Keratinocyte (primary cell): Measurements from ENCODE around the gene DNAJB2. TPM values are rescaled to one million over a fixed set of nuclear protein-coding genes. Genes with fewer than 3 reads are reported as not detected.

Experiments used
- DNase-seq: peaks from one replicate; pipeline ENCODE4 v3.0.0-alpha.2; 2011; ENCODE audit warnings: low read depth, missing footprints, low spot score
- FAIRE-seq: peaks from 2 replicates; lab custom pipeline; 2011; peaks lifted over from hg19 to GRCh38; lab: Jason Lieb, UNC
- H2AFZ ChIP-seq: 2 replicates; pipeline ENCODE4 v1.6.0; 2012; ENCODE audit warnings: low read length, control low read depth, inconsistent platforms; ENCODE audit not compliant: control insufficient read depth
- H3K27ac ChIP-seq: 2 replicates; pipeline ENCODE4 v1.5.1; 2011; ENCODE audit warnings: low read length; ENCODE audit not compliant: control insufficient read depth, insufficient read depth
- H3K27me3 ChIP-seq: 3 replicates; pipeline ENCODE4 v1.6.0; 2011; ENCODE audit warnings: low read length; ENCODE audit not compliant: control insufficient read depth, insufficient read depth; ENCODE audit errors: extremely low read depth
- H3K36me3 ChIP-seq, 2 experiments: 2 replicates in 1 of 2; 3 replicates in 1 of 2; pipeline ENCODE4 v1.5.1; 2011; ENCODE audit warnings: low read length in 2 of 2, mild to moderate bottlenecking in 1 of 2; ENCODE audit not compliant: control insufficient read depth in 2 of 2, insufficient read depth in 2 of 2; ENCODE audit errors: extremely low read depth in 1 of 2
- H3K4me1 ChIP-seq: 3 replicates; pipeline ENCODE4 v1.5.1; 2011; ENCODE audit warnings: low read length; ENCODE audit not compliant: control insufficient read depth, insufficient read depth; ENCODE audit errors: extremely low read depth
- H3K4me2 ChIP-seq: 3 replicates; pipeline ENCODE4 v1.6.0; 2011; ENCODE audit warnings: low read depth, low read length; ENCODE audit not compliant: control insufficient read depth, insufficient read depth; ENCODE audit errors: extremely low read depth
- H3K4me3 ChIP-seq, 3 experiments: fragments of 200-600 bp in 1 of 3; sonication (generic) in 1 of 3; 2 replicates in 2 of 3; 3 replicates in 1 of 3; pipeline ENCODE4 v1.5.1; 2011 to 2016; ENCODE audit warnings: low read length in 3 of 3, mild to moderate bottlenecking in 3 of 3, control low read depth in 2 of 3, inconsistent platforms in 1 of 3, low read depth in 1 of 3, mixed read lengths in 1 of 3, mixed run types in 1 of 3, moderate library complexity in 1 of 3; ENCODE audit not compliant: control insufficient read depth in 2 of 3, insufficient read depth in 2 of 3; ENCODE audit errors: extremely low read depth in 1 of 3
- H3K79me2 ChIP-seq: 2 replicates; pipeline ENCODE4 v1.6.0; 2012; ENCODE audit warnings: low read length; ENCODE audit not compliant: control insufficient read depth, insufficient read depth
- H3K9ac ChIP-seq: 3 replicates; pipeline ENCODE4 v1.6.0; 2011; ENCODE audit warnings: low read length; ENCODE audit not compliant: control insufficient read depth, insufficient read depth; ENCODE audit errors: extremely low read depth
- H3K9me1 ChIP-seq: 3 replicates; pipeline ENCODE4 v1.6.0; 2011; ENCODE audit warnings: low read length; ENCODE audit not compliant: control insufficient read depth, insufficient read depth; ENCODE audit errors: extremely low read depth
- H3K9me3 ChIP-seq: 2 replicates; pipeline ENCODE4 v1.5.1; 2012; ENCODE audit warnings: low read depth, low read length; ENCODE audit not compliant: control insufficient read depth
- H4K20me1 ChIP-seq: 3 replicates; pipeline ENCODE4 v1.6.0; 2011; ENCODE audit warnings: low read length; ENCODE audit not compliant: control insufficient read depth, insufficient read depth; ENCODE audit errors: extremely low read depth
- EZH2 ChIP-seq: IDR thresholded peaks from one replicate; pipeline ENCODE4 v1.6.1; 2012; ENCODE audit warnings: inconsistent platforms, mild to moderate bottlenecking, low read length, moderate library complexity
- dilution Hi-C: fragments of 300-500 bp; cut with MboI; formaldehyde crosslinking; loops from one replicate; pipeline ENCODE4 v1.7.0; 2020; ENCODE audit warnings: low sequenced_read_pairs; ENCODE audit not compliant: extremely low pct_ligation_motif_present
- polyA plus RNA-seq, 5 experiments: library from polyadenylated mRNA; depleted of rRNA in 3 of 5; stranded (reverse) in 3 of 5; stranded (forward) in 1 of 5; unstranded in 1 of 5; fragments of >200 nt; gene quantifications; 1 replicate in 1 of 5; 2 replicates in 3 of 5; 3 replicates in 1 of 5; pipeline versions ENCODE4 v1.2.1 to v1.2.3, GENCODE V29; 2011 to 2012; ENCODE audit warnings: missing spikeins in 2 of 5, low read depth in 1 of 5, low replicate concordance in 1 of 5
- TF ChIP-seq, protein P1 (sequence below), 3 experiments: IDR thresholded peaks in 1 of 3; conservative IDR thresholded peaks in 1 of 3; optimal IDR thresholded peaks in 1 of 3; 2 replicates in 2 of 3; 3 replicates in 1 of 3; pipeline versions ENCODE3 to v1.5.1; 2011; ENCODE audit warnings: low read length in 3 of 3, mild to moderate bottlenecking in 3 of 3, moderate library complexity in 2 of 3, control low read depth in 1 of 3, inconsistent platforms in 1 of 3; ENCODE audit not compliant: insufficient read depth in 2 of 3; ENCODE audit errors: extremely low read depth in 1 of 3

DNAJB2 gene
- polyA plus RNA-seq, 1 donor (not counting 4 experiments of a cell fraction or from before 2014, with no cell fraction given), result 51.7 TPM

GRCh38 chr2:219325136-219325535, 46.0 kb downstream of the DNAJB2 start:
- no peaks in the 10 kb centered on the region for H3K36me3 ChIP-seq
- no peak overlapping the region for H3K4me3 ChIP-seq
- H3K9me3 ChIP-seq, result no peaks in the 10 kb centered on the region
- no peaks in the 10 kb centered on the region for H3K9me1 ChIP-seq
- no peaks in the 10 kb centered on the region for H3K4me1 ChIP-seq
- dilution Hi-C loops, result no loop called here
- no peak for FAIRE-seq
- no peak overlapping the region for H2AFZ ChIP-seq
- no peaks in the 10 kb centered on the region for H3K79me2 ChIP-seq
- H3K27ac ChIP-seq, result no peak overlapping the region
- H4K20me1 ChIP-seq, result no peaks in the 10 kb centered on the region
- H3K4me2 ChIP-seq, result no peak overlapping the region
- no peak overlapping the region for H3K9ac ChIP-seq
- no peak for DNase-seq
- H3K27me3 ChIP-seq, result peaks cover 9% of the 10 kb centered on the region
- TF ChIP-seq, protein P1, sequence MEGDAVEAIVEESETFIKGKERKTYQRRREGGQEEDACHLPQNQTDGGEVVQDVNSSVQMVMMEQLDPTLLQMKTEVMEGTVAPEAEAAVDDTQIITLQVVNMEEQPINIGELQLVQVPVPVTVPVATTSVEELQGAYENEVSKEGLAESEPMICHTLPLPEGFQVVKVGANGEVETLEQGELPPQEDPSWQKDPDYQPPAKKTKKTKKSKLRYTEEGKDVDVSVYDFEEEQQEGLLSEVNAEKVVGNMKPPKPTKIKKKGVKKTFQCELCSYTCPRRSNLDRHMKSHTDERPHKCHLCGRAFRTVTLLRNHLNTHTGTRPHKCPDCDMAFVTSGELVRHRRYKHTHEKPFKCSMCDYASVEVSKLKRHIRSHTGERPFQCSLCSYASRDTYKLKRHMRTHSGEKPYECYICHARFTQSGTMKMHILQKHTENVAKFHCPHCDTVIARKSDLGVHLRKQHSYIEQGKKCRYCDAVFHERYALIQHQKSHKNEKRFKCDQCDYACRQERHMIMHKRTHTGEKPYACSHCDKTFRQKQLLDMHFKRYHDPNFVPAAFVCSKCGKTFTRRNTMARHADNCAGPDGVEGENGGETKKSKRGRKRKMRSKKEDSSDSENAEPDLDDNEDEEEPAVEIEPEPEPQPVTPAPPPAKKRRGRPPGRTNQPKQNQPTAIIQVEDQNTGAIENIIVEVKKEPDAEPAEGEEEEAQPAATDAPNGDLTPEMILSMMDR (optimal IDR thresholded peaks at IDR 0.05 in 1 of 3, IDR thresholded peaks at IDR 0.05 in 1 of 3, conservative IDR thresholded peaks at IDR 0.05 in 1 of 3; ENCODE audit: extremely low read depth in 1 of 3, insufficient read depth in 2 of 3, low read length in 3 of 3), result no peak
- TF ChIP-seq EZH2, result no peak

- peaks cover 12% of the 10 kb centered on the region for H3K27me3 ChIP-seq
- no peak overlapping the region for H3K4me2 ChIP-seq
- dilution Hi-C loops, result no loop called here
- H3K27ac ChIP-seq, result no peak overlapping the region
- no peak overlapping the region for H3K4me3 ChIP-seq
- no peaks in the 10 kb centered on the region for H3K4me1 ChIP-seq
- H4K20me1 ChIP-seq, result no peaks in the 10 kb centered on the region
- H3K9me1 ChIP-seq, result no peaks in the 10 kb centered on the region
- H2AFZ ChIP-seq, result no peak overlapping the region
- no peaks in the 10 kb centered on the region for H3K79me2 ChIP-seq
- no peaks in the 10 kb centered on the region for H3K36me3 ChIP-seq
- FAIRE-seq, result no peak
- TF ChIP-seq, protein P1 (optimal IDR thresholded peaks at IDR 0.05 in 1 of 3, IDR thresholded peaks at IDR 0.05 in 1 of 3, conservative IDR thresholded peaks at IDR 0.05 in 1 of 3; ENCODE audit: extremely low read depth in 1 of 3, insufficient read depth in 2 of 3, low read length in 3 of 3), result no peak
- no peak for TF ChIP-seq EZH2
- no peak overlapping the region for H3K9ac ChIP-seq
- no peak for DNase-seq
- no peaks in the 10 kb centered on the region for H3K9me3 ChIP-seq
Measured at GRCh38 chr2:219325657-219326315, 46.6 kb downstream of the DNAJB2 start.
